NCI-H510A treated with DMSO at 0.1 percent for 48 hours (cell line): Measurements from ENCODE around the gene TSC22D4.
"Not testable (repeated sequence)": the region's sequence is repeated elsewhere in the genome, so short reads cannot be mapped to it uniquely, and the experiment has no call there.

ENCODE experiments used
- DNase-seq: peaks from one replicate; lab custom pipeline; 2025; lab: John Stamatoyannopoulos, UW

Gene TSC22D4

GRCh38 chr7:100443096-100443840 lies 35.7 kb downstream of the TSC22D4 start:
- DNase-seq = no peak

DNA sequence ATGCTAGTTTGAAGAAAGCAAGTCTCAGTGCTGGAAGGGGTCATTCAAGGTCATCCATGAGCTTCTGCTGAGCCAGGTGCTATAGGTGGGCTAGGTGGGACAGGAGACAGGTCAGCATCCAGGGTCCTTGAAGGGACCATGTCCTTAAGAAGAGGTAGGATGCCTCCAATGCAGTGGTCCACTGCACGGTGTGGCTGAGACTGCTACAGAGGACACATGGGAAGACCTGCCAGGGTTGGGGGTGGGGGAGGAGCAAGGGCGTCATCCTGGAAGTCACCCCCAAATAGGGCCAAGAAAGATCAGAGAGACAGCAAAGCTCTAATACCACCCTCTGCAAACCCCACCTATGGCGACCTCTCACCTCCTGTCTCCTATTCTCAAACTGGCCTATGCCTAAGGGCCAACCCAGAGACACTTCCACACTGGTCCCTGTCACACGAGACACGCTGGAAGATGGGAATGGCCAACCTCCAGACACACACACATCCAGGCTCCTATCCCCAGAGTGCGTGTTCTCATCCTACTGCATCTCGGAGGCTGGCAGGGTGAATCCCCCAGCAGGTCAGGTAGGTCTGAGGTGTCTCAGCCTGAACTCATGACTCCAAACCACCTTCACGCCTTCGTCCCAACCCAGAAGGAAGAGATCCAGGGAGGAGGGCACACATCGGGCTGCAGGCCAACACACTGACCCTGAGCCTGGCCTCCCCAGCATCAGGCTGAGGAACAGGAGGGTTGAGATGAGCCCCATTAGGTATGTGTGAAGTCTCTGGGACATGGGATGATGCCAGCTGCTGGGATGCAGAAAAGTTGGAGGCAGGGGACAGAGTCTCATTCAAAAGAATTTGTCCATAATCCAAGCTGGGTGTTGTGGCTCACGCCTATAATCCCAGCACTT lies 37.1 kb downstream of the TSC22D4 start:
- DNase-seq = no peak

GRCh38 chr7:100439244-100439643 lies 39.8 kb downstream of the TSC22D4 start:
- DNase-seq = not testable (repeated sequence)

DNA sequence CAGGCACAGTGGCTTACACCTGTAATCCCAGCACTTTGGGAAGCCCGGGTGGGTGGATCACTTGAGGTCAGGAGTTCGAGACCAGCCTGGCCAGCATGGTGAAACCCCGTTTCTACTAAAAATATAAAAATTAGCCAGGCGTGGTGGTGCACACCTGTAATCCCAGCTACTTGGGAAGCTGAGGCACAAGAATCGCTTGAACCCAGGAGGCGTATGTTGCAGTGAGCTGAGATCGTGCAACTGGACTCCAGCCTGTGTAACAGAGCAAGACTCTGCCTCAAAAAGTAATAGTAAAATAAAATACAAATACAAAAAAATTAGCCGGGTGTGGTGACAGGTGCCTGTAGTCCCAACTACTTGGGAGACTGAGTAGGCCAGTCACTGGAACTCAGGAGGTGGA lies 40.3 kb downstream of the TSC22D4 start:
- not testable (repeated sequence) for DNase-seq

DNA sequence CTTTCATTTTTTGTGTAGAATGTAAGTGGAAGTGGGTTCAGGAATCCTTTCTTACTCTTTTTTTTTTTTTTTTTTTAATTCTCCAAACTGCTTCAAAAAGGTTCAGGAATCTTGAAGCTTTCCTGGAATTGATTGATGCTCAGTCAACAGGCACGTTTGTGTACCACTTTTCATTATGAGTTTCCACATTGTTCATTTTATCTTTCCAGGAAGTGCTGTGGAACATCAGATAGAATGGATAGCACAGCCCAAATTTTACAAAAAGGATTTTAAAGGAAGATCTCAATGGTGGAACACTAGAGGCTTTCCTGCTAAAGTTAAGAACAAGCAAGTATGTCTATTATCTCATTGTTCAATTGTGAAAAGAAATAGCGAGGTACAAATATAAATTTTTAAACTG lies 40.8 kb downstream of the TSC22D4 start:
- DNase-seq = no peak

- DNase-seq = no peak
Measured at GRCh38 chr7:100437150-100438100, 41.6 kb downstream of the TSC22D4 start.

DNA sequence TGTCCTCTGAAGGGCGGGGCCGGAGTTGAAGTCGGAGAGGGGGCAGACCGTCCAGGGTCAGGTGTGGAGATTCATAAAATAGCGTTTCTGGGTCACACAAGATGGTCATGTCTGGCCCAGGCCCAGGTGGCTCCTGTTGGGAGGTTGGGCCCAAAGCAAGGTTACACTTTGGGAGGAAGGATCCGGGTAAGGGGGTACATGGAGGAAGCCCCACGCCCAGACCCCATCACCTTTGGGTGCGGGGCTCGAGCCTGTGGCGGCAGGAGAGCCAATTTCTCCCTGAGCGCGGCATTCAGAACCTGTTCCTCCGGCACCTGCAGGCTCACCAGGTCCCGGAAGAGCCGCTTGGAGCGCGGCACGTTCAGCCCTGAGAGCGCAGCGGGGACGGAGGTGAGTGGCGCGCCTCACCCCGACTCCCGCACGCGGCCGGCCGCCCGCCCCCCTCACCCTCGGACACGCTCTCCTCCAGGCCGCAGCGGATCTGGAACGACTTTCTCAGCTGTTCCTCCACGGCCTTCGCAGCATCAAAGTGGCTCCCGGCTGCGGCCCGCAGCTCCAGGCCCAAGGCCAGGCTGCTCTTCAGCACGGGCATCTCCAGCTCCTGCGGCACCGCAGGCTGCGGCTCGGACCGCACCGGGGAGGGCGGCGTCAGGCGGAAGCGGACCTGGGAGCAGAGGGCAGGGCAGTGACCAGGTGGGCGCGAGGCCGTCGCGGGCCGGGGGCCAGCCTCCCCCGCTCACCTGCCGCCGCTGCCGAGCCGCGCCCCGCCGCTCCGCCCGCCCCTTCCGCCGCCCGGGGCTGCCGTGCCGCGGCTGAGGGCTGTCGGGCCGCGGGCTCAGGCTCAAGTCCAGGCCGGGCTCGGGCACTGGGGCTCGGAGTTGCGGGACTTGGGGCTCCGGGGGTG lies 43.4 kb downstream of the TSC22D4 start:
- DNase-seq = no peak

DNA sequence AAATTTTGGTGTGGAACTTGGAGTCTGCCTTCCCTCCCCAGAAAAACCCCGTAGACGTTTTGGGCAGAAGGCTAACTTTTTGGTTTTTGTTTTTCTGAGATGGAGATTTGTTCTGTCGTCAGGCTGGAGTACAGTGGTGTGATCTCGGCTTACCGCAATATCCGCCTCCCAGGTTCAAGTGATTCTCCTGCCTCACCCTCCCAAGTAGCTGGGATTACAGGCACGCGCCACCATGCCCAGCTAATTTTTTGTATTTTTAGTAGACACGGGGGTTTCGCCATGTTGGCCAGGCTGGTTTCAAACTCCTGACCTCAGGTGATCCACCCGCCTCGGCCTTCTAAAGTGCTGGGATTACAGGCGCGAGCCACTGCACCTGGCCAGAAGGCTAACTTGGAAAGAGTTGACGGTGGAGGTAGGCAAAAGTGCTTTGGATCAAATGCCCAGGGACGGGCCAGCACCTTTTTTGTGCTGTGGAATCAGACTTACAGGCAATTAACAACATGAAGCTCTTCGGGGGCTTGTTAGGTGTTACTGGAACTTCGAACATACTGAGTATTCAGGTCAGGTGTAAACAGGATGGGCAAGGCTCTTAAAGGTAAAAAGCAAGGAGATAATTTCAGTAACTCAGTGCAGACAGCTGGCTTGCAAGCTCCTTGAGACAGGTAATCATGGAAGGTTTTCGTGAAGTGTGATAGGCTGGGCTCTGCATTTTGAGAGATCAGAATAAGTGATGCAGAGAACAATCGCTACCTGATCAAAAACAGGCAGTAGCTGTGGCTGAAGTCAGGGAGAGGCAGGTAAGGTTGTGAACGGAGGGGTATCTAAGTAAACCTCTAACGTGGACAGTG lies 44.5 kb downstream of the TSC22D4 start:
- peak; percentile 6 for DNase-seq

- no peak for DNase-seq
Measured at GRCh38 chr7:100433592-100434296, 45.3 kb downstream of the TSC22D4 start.

GRCh38 chr7:100433276-100433591 lies 45.8 kb downstream of the TSC22D4 start:
- no peak for DNase-seq

DNA sequence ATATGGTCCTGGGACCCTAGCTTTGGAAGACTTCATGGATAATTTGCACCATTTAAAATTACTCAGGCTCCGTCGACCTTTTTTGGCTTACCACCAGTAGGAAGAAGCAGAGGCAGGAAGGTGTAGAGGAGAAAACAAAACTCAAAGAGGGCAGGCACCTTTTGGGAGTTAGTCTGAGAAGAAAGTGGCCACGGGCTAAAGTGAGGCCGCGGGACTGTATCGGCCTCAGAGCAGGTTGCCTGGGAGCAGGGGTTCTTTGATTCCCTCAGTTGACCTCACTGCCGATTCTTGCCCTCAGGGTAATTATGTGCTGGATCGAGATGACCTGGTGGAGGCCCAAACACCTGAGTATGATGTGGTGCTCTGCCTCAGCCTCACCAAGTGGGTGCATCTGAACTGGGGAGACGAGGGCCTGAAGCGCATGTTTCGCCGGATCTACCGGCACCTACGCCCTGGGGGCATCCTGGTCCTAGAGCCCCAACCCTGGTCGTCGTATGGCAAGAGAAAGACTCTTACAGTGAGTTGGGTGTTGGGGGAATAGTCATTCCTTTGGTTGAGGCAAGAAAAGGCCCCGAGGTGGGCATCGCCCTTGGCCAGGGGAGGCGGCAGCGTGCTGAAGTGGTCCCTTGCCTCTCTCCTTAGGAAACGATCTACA lies 46.3 kb downstream of the TSC22D4 start:
- DNase-seq = no peak

GRCh38 chr7:100432053-100432452 lies 47.0 kb downstream of the TSC22D4 start:
- no peak for DNase-seq

- no peak for DNase-seq
Measured at GRCh38 chr7:100431286-100431735, 47.7 kb downstream of the TSC22D4 start.

DNA sequence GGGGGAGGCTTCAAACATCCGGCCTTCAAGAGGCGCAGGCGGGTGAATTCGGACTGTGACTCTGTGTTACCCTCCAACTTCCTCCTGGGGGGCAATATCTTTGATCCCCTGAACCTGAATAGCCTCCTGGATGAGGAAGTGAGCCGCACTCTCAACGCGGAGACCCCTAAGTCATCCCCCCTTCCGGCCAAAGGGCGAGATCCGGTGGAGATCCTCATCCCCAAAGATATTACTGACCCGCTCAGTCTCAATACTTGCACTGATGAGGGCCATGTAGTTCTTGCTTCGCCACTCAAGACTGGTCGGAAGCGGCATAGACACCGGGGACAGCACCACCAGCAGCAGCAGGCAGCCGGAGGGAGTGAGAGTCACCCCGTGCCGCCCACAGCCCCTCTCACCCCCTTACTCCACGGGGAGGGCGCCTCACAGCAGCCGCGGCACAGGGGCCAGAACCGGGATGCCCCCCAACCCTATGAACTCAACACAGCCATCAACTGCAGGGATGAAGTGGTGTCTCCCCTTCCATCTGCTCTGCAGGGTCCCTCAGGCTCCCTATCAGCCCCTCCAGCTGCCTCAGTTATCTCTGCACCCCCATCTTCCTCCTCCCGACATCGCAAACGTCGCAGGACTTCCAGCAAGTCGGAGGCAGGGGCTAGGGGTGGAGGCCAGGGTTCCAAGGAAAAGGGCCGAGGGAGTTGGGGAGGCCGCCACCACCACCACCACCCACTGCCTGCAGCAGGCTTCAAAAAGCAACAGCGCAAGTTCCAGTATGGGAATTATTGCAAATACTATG lies 48.3 kb downstream of the TSC22D4 start:
- DNase-seq = no peak

- DNase-seq = peak; percentile 80
Measured at GRCh38 chr7:100429637-100430492, 49.1 kb downstream of the TSC22D4 start, which contains the start of gene MEPCE. Gene MEPCE (plus strand): TSS chr7:100429831. CDS start chr7:100430019, 188 bp downstream.

- peak; percentile 90 for DNase-seq
Measured at GRCh38 chr7:100428967-100429636, 49.9 kb downstream of the TSC22D4 start.
